ENCODE measurements around the gene HEBP2.

Gene HEBP2

GRCh38 chr6:138467901-138468300 lies 63.9 kb downstream of the HEBP2 start:
- H3K36me3 ChIP-seq (replicated peaks) = peaks cover 65% of the 10 kb centered on the region
- H3K4me1 ChIP-seq = 0 out of 2 replicates have a peak, but pooled peaks cover 2% of the 10 kb centered on the region
- no peaks in the 10 kb centered on the region for H3K9me3 ChIP-seq
- in situ Hi-C loops (cut with MboI; ENCODE audit: low sequenced_read_pairs) = no loop called here
- H3K27me3 ChIP-seq (ENCODE audit: low read depth) = no peaks in the 10 kb centered on the region
- DNase-seq (ENCODE audit: low spot score in 2 of 2) = no peak
- no peak overlapping the region for H3K4me3 ChIP-seq

- Histone ChIP-seq H3K4me3 (no peak overlapping the region), H3K27me3 (ENCODE audit: low read depth) (no peaks in the 10 kb centered on the region), H3K36me3 (replicated peaks) (peaks cover 61% of the 10 kb centered on the region), H3K9me3 (no peaks in the 10 kb centered on the region), H3K4me1 (0 out of 2 replicates have a peak, but pooled peaks cover 2% of the 10 kb centered on the region)
- DNase-seq (ENCODE audit: low spot score in 2 of 2) = no peak
- in situ Hi-C loops (cut with MboI; ENCODE audit: low sequenced_read_pairs) = no loop called here
Observed at GRCh38 chr6:138468320-138469015, 64.4 kb downstream of the HEBP2 start.

Data from HAP-1 (cell line).